Ascending aorta (tissue), 2 donors: ENCODE measurements around the gene SCYL1. TPM values are rescaled to one million over a fixed set of nuclear protein-coding genes. Genes with fewer than 3 reads are reported as not detected.
"Not testable (repeated sequence)": the region's sequence is repeated elsewhere in the genome, so short reads cannot be mapped to it uniquely, and the experiment has no call there.

Experiments
- DNase-seq, 2 donors: peaks; one replicate each; pipeline ENCODE4 v3.0.0-alpha.2; 2019; ENCODE audit warnings: low spot score in 2 of 2
- H3K27ac ChIP-seq, 2 donors: fragments of 200-600 bp; sonication (generic); one replicate each; pipeline ENCODE4 v1.5.1; 2016 to 2017; ENCODE audit warnings: mild to moderate bottlenecking in 1 of 2
- H3K27me3 ChIP-seq: fragments of 200-600 bp; sonication (generic); one replicate; pipeline ENCODE4 v1.5.1; 2017
- H3K36me3 ChIP-seq, 2 donors: fragments of 200-600 bp; sonication (generic); one replicate each; pipeline ENCODE4 v1.5.1; 2016
- H3K4me1 ChIP-seq, 2 donors: fragments of 200-600 bp; sonication (generic); one replicate each; pipeline ENCODE4 v1.5.1; 2016 to 2017; ENCODE audit warnings: mild to moderate bottlenecking in 1 of 2
- H3K4me3 ChIP-seq, 2 donors: fragments of 200-600 bp; sonication (generic); one replicate each; pipeline ENCODE4 v1.5.1; 2016 to 2017; ENCODE audit warnings: mild to moderate bottlenecking in 1 of 2
- H3K9me3 ChIP-seq, 2 donors: fragments of 200-600 bp; sonication (generic); one replicate each; pipeline ENCODE4 v1.5.1; 2016
- CTCF ChIP-seq, 3 experiments: fragments of 200-600 bp in 2 of 3; fragments of 450-650 bp in 1 of 3; sonication (generic) in 2 of 3; IDR thresholded peaks; one replicate each; pipeline ENCODE4 v1.5.1; 2016 to 2019; ENCODE audit warnings: antibody characterized with exemption in 3 of 3, mild to moderate bottlenecking in 1 of 3, moderate library complexity in 1 of 3
- intact Hi-C: fragments of 100-400 bp; cut with DNase I; formaldehyde crosslinking; loops from one replicate; pipeline ENCODE4 v1.15.1; 2023
- total RNA-seq: library from RNA; depleted of rRNA; stranded (reverse); fragments of >200 nt; gene quantifications from one replicate; pipeline ENCODE4 v1.1.0, GENCODE V29; 2016

SCYL1 gene
- total RNA-seq, 1 donor from 2014 or later: 220 TPM

GRCh38 chr11:65505466-65506289 is 19.2 kb upstream of the SCYL1 start:
- peaks cover 6 to 19% of the 10 kb centered on the region in 2 donors for H3K4me1 ChIP-seq
- intact Hi-C loops: loop anchor here (5.0 kb wide), 1 partner anchor 33 kb away; no protein-coding TSS in a partner anchor
- H3K27ac ChIP-seq: peak overlapping the region; percentile 81 to 95
- H3K4me3 ChIP-seq: peak overlapping the region; percentile 62 to 67
- H3K36me3 ChIP-seq: peaks cover 58 to 60% of the 10 kb centered on the region in 2 donors
- H3K9me3 ChIP-seq: no peaks in the 10 kb centered on the region
- TF ChIP-seq CTCF (IDR thresholded peaks at IDR 0.05): no peak
- no peaks in the 10 kb centered on the region for H3K27me3 ChIP-seq
- no peak for DNase-seq

GRCh38 chr11:65506290-65506771 is 18.6 kb upstream of the SCYL1 start:
- Histone ChIP-seq H3K27me3 (no peaks in the 10 kb centered on the region), H3K4me1 (peaks cover 6 to 19% of the 10 kb centered on the region in 2 donors), H3K4me3 (peak overlapping the region; percentile 62 to 67), H3K9me3 (no peaks in the 10 kb centered on the region), H3K27ac (peak overlapping the region; percentile 81 to 95), H3K36me3 (peaks cover 52 to 53% of the 10 kb centered on the region in 2 donors)
- intact Hi-C loops: loop anchor here (5.0 kb wide), 1 partner anchor 34 kb away; no protein-coding TSS in a partner anchor
- no peak for DNase-seq
- no peak for TF ChIP-seq CTCF (IDR thresholded peaks at IDR 0.05)

DNA sequence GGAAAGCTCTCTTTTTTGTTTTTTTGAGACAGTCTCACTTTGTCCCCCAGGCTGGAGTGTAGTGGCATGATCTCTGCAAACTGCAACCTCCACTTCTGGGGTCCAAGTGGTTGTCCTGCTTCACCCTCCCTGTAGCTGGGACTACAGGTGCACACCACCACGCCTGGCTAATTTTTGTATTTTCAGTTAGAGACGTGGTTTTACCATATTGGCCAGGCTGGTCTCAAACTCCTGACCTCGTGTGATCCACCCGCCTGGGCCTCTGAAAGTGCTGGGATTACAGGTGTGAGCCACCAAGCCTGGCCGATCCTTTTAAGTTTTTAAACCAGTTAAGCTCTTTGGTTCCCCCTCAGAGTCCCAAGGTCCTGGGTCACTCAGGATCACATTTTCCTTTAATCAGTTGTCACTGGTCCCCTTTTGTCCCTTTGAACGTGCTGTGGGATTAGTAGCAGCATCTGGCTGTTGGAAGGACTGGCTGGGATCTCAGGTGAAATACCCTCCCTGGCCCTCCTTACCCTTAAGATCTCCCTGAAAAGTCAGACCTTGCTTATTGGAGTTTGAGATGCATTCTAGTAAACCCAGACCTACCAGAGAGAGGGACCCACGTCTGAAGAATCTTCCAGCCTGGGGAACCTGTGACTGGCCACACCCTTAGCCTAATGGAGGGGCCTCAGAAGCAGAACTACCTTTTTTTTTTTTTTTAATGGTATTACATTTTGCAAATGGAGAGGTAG is 17.9 kb upstream of the SCYL1 start:
- Histone ChIP-seq H3K36me3 (peaks cover 46 to 47% of the 10 kb centered on the region in 2 donors), H3K4me1 (peaks cover 6 to 19% of the 10 kb centered on the region in 2 donors), H3K4me3 (peak overlapping the region; percentile 62 to 67), H3K9me3 (no peaks in the 10 kb centered on the region), H3K27ac (peak overlapping the region; percentile 81 to 95), H3K27me3 (no peaks in the 10 kb centered on the region)
- TF ChIP-seq CTCF (IDR thresholded peaks at IDR 0.05): no peak
- DNase-seq: peak in 1 of 2 donors; percentile 78
- intact Hi-C loops: loop anchor here (5.0 kb wide), 1 partner anchor 35 kb away; no protein-coding TSS in a partner anchor

GRCh38 chr11:65512311-65512710 is 12.6 kb upstream of the SCYL1 start:
- H3K4me1 ChIP-seq, H3K27ac ChIP-seq, intact Hi-C loops, H3K36me3 ChIP-seq, DNase-seq, H3K27me3 ChIP-seq, H3K4me3 ChIP-seq, H3K9me3 ChIP-seq: not testable (repeated sequence)

GRCh38 chr11:65516135-65516968 is 8.5 kb upstream of the SCYL1 start:
- H3K9me3 ChIP-seq: no peaks in the 10 kb centered on the region
- no peaks in the 10 kb centered on the region for H3K4me1 ChIP-seq
- no peak overlapping the region for H3K27ac ChIP-seq
- H3K27me3 ChIP-seq: no peaks in the 10 kb centered on the region
- no peaks in the 10 kb centered on the region for H3K36me3 ChIP-seq
- no peak for TF ChIP-seq CTCF (IDR thresholded peaks at IDR 0.05)
- no peak for DNase-seq
- H3K4me3 ChIP-seq: no peak overlapping the region
- intact Hi-C loops: no loop called here

GRCh38 chr11:65518941-65519549 is 5.8 kb upstream of the SCYL1 start:
- H3K27me3 ChIP-seq, H3K27ac ChIP-seq, H3K4me1 ChIP-seq, DNase-seq, H3K4me3 ChIP-seq, H3K36me3 ChIP-seq, intact Hi-C loops, H3K9me3 ChIP-seq: not testable (repeated sequence)

- not testable (repeated sequence) for H3K27me3 ChIP-seq, H3K9me3 ChIP-seq, H3K27ac ChIP-seq, H3K4me3 ChIP-seq, H3K36me3 ChIP-seq, DNase-seq
- intact Hi-C loops: loop anchor here (5.0 kb wide), 1 partner anchor 165 kb away; no protein-coding TSS in a partner anchor
- H3K4me1 ChIP-seq: peaks cover 16 to 18% of the 10 kb centered on the region in 2 donors
Observed at GRCh38 chr11:65521777-65522521, 2.9 kb upstream of the SCYL1 start.
